Measurements from ENCODE around the gene WASF2. TPM values are rescaled to one million over a fixed set of nuclear protein-coding genes. Genes with fewer than 3 reads are reported as not detected.

The WASF2 gene
- total RNA-seq, 2 donors from 2014 or later: 28.0 to 36.1 TPM

DNA sequence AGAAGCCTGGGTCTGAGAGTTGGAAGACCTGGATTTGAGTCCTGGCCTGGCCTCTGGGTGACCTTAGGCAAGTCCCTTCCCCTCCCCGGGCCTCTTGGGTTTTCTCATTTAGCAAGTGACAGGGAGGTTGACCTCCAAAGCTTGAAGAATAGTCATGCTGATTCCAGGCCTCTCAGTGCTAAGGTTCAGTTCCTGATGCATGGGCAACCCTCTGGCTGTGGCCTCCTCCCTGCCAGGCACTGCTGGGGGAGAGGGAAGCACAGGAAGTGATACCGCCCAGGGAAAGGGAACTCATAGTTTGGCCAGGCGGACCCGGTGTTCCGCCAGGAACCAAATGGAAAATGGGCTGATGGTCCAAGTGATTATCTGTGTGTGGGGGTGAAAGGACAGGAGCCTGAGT is 23.6 kb upstream of the WASF2 start:
- Histone ChIP-seq H3K27ac (no peak overlapping the region), H3K36me3 (replicated peaks in 1 of 2; ENCODE audit: insufficient read depth in 1 of 2, low read depth in 2 of 2) (no peaks in the 10 kb centered on the region), H3K4me3 (no peak overlapping the region), H3K9me3 (no peaks in the 10 kb centered on the region), H3K27me3 (no peaks in the 10 kb centered on the region), H3K4me1 (peaks cover 6% of the 10 kb centered on the region)
- WGBS, 2 donors: 58 to 78% methylated on average over 4 to 5 of the region's 5 CpGs
- DNase-seq (no peak), ATAC-seq (no peak)
- TF ChIP-seq CTCF (IDR thresholded peaks at IDR 0.05): no peak
- intact Hi-C loops (cut with DNase I): no loop called here

- intact Hi-C loops (cut with DNase I): no loop called here
- TF ChIP-seq CTCF (IDR thresholded peaks at IDR 0.05) (no peak), POLR2A (IDR thresholded peaks at IDR 0.05) (no peak)
- Histone ChIP-seq H3K27ac (no peak overlapping the region), H3K4me3 (no peak overlapping the region), H3K4me1 (peaks cover 17% of the 10 kb centered on the region), H3K36me3 (replicated peaks in 1 of 2; ENCODE audit: insufficient read depth in 1 of 2, low read depth in 2 of 2) (no peaks in the 10 kb centered on the region), H3K9me3 (no peaks in the 10 kb centered on the region), H3K27me3 (no peaks in the 10 kb centered on the region)
- no peak for ATAC-seq
- 76 to 82% methylated on average over 9 of the region's 9 CpGs for WGBS, 2 donors
- no peak for DNase-seq
Observed at GRCh38 chr1:27509127-27510080, 19.4 kb upstream of the WASF2 start.

DNA sequence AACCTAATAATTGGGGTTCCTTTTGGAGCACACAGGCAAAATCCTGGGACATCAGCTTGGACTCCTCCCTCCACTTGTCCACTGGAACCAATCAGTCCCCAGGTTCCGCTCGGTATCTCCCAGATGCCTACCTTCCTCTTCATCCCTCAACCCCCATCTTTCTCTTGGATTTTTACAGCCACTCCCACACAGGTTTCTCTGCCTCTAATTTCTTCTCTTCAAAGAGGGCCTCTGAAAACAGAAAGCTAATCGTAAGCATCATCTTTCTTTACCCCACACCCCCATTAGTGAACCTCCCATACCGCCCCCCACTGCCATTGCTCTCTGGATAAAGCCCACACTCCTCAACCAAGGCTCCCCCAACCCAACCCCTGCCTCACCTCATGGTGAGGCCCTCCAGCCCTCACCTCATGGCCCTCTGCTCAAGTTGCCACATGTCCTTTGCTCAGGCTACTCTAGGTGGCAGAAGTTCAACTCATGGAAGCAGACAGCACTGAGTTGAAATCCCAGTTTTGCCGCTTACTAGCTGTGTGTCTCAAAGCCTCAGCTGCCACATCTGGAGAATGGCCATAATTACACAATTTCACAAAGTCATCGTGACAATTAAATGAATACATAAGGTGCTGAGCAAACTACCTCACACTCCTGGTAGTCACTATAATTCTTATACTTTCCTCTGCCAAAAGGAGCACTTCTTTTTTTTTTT is 18.1 kb upstream of the WASF2 start:
- H3K4me3 ChIP-seq: no peak overlapping the region

DNA sequence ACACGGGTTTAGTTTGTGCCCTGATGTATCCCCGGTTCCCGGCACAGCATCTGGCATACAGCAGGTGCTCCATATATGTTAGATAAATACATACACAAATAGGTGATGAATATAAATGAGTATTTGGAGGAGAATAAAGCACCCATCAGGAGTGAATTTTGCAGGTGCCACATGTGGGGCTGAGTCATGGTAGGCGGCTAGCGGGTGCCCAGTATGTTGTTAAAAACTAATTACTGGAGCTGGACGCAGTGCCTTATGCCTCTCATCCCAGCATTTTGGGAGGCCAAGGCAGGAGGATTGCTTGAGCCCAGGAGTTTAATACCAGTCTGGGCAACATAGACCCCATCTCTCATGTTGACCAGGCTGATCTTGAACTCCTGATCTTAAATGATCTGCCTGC is 16.7 kb upstream of the WASF2 start:
- Histone ChIP-seq H3K4me3 (no peak overlapping the region), H3K36me3 (replicated peaks in 1 of 2; ENCODE audit: insufficient read depth in 1 of 2, low read depth in 2 of 2) (no peaks in the 10 kb centered on the region), H3K4me1 (peaks cover 11% of the 10 kb centered on the region), H3K27ac (no peak overlapping the region), H3K27me3 (no peaks in the 10 kb centered on the region), H3K9me3 (no peaks in the 10 kb centered on the region)
- WGBS, 2 donors: 94 to 96% methylated on average over 6 of the region's 6 CpGs
- TF ChIP-seq POLR2A (IDR thresholded peaks at IDR 0.05): no peak
- TF ChIP-seq CTCF (IDR thresholded peaks at IDR 0.05): no peak
- intact Hi-C loops (cut with DNase I): no loop called here
- DNase-seq (no peak), ATAC-seq (no peak)

More for the DNA sequence above, 18.1 kb upstream of the WASF2 start:
- peaks cover 11% of the 10 kb centered on the region for H3K4me1 ChIP-seq
- DNase-seq (no peak), ATAC-seq (no peak)
- no peaks in the 10 kb centered on the region for H3K27me3 ChIP-seq
- whole genome bisulfite sequencing, 2 donors: 80 to 91% methylated on average over 6 of the region's 6 CpGs
- H3K27ac ChIP-seq: no peak overlapping the region
- TF ChIP-seq POLR2A (IDR thresholded peaks at IDR 0.05): no peak
- no peak for TF ChIP-seq CTCF (IDR thresholded peaks at IDR 0.05)
- no peaks in the 10 kb centered on the region for H3K36me3 ChIP-seq (replicated peaks in 1 of 2; ENCODE audit: insufficient read depth in 1 of 2, low read depth in 2 of 2)
- intact Hi-C loops (cut with DNase I): no loop called here
- no peaks in the 10 kb centered on the region for H3K9me3 ChIP-seq

Data from body of pancreas (tissue), 4 donors.